ENCODE measurements around the gene RGCC.
"Not testable (repeated sequence)": the region's sequence is repeated elsewhere in the genome, so short reads cannot be mapped to it uniquely, and the experiment has no call there.

The RGCC gene, protein sequence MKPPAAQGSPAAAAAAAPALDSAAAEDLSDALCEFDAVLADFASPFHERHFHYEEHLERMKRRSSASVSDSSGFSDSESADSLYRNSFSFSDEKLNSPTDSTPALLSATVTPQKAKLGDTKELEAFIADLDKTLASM

DNA sequence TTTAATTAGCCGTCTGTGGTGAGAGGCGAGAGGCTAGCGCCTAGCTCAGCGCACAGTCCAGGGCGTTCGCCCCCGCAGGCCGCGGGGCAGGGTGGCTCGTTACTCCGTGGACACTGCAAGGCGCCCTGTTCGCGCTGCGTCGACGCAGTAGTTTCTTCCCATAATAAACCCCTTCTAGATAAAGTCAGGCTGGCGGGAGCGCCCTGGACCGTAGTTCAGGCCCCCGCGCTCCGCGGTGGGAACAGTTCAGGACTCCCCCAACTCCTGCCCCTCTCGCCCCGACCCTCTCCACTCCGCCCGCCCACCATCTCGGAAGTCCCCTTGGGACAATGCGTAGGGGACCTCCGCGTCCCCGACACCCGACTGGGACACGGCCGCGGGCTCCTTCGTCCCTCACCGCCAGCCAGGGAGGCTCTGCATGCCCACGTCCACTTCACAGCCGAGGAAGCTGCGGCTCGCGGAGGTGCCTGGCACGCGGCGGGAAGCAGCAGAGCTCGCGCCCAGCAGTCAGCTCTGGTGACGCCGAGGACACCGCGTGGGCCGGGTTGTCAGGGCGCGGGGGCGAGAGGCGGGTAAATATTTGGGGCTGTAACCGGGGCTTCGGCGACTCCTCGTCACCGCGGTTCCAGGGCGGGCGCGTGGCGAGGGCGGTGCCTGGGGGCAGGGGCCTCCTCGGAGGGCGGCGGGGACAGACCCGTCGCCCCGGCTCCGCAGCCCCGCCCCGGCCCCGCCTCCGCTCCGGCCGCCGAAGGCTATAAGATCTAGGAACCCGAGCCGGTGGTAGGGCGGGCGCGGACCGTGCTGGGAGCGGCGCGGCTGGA lies at the start of gene RGCC:
RGCC (plus strand) TSS at position 783 of the 821 bp plus-strand sequence. CDS start 158 bp downstream, outside the sequence.
- peak; percentile 96 to 97 for DNase-seq

DNA sequence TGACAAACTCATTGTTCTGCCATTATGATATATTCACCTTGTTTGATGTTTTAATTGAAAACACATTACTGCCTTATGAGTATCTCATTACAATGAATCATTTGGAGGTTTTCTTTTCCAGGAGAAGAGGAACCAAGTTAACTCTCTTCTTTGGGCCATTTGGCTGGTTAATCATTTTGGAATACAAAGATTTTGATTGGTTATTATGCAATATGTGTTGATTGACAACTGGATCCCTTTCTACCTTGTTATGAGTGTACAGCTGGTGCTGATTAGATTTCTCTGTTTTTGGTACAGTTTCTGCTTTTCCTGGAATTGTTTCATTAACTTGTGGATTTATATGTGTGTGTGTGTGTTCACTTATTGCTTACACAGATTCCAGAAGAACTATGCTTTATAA lies 49.2 kb upstream of the RGCC start:
- DNase-seq, result no peak

DNA sequence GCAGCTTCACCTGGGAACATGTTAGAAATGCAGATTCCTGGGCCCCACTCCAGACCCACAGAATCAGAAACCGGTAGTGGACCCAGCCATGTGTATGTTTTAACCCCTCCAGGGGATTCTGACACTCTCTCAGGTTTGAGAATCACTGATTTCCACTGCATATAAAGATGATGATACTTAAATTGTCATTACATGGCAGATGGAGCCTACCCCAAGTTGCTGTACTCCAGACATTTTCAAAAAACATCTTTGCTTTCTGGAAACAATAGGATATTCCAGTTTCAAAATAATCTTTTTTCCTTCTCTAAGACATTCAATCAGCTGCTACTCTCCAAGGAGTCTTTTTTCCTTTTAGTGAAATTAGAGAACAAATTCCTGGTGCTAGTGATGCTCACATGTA lies 48.6 kb upstream of the RGCC start:
- no peak for DNase-seq

DNA sequence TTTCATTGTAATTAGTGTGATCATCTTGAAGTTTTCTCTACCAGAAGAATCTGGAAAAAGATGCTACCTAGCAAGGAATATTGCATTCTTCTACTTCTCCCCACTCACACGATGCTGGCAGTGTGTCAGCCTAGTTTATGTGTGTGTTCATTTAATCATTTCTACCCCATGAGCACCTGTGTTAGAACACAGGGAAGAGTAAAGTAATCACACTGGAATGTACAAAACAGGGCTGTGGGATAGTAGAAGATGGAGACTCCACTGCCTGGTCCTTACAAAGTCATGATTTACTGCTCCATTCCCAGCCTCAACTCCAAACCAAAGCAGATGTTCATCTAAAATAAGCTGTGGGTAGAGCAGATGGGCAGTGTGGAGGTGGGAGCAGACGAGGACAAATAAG lies 47.7 kb upstream of the RGCC start:
- DNase-seq, result no peak

DNA sequence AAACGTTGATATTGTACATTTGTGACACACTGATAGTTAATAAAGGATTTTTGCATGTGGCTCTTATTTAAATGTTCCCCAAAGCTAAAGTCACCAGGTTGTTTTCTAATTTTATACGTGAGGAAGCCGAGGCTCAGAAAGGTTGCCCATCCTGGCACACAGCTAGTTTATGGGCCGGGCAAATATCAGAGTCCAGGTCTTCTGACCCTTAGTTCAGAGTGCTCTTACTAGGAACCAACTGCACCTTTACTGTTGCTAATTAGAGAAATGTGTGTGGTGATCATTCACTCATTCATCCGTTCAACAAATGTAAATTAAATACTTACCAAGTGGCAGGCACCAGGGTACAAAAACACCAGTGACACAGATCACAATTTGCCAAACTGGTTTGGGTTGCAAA lies 46.3 kb upstream of the RGCC start:
- DNase-seq, result no peak

DNA sequence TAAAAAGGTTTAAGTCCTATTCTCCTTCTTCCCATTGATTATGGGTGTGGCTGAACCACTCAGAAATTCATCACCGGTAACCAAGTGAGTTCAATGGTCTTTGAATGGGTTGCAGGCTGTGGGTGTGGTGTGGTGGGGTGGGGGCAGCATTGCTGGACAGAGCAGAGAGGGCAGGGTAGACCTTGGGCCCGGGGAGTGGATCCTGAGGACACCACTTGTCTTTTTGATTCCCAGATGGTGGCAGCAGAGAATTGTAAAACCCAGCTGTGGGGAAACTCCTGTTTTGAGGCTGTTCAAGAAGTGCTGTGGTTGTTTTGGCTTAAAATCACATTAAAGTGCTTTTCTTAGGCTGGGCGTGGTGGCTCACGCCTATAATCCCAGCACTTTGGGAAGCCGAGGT lies 45.8 kb upstream of the RGCC start:
- DNase-seq, result peak; percentile 17 to 24

DNA sequence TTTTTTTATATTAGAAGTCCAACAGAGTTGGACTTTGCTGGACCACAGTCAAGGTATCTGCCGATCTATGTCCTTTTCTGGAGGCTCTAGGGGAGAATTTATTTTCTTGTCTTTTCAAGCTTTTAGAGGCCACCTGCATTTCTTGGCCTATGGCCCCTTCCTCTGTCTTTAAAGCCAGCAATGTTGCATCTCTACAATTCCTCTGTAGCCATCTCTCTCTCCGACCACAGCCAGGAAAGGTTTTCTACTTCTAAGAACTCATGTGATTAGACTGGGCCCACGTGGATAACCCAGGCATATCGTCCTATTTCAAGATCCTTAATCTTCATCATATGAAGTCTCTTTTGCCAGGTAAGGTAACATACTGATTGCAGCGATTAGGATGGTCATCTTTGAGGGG lies 43.5 kb upstream of the RGCC start:
- no peak for DNase-seq

DNA sequence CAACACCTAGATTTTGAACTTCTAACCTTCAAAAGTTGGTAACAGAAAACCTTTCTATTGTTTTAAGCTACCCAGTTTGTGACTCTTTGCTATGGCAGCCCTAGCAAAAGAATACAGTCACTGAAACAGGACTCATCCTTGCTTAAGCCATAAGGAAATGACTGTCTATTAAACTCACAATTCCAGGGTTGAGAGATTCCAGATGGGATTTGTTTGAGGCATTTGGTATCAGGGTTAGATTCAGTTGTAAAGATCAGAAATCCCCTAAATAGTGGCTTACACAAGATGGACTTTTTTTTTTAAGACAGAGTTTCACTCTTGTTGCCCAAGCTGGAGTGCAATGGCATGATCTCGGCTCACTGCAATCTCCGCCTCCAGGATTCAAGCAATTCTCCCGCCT lies 41.1 kb upstream of the RGCC start:
- no peak for DNase-seq

DNA sequence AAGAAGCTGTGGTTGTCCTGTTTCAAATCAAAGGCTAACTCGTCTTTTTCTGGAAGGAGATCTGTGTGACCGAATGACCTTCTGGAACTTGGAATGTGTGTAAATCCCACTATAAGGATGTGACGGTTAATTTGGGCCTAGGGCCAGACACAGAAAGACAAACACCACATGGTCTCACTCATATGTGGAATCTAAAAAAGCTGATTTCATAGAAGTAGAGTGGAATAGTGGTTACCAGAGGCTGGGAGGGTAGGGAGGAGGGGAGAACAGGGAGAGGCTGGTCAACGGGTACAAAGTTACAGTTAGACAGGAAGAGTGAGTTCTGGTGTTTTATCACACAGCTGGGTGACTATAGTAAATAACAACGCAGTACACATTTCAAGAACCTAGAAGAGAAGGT lies 39.3 kb upstream of the RGCC start:
- DNase-seq, result no peak

DNA sequence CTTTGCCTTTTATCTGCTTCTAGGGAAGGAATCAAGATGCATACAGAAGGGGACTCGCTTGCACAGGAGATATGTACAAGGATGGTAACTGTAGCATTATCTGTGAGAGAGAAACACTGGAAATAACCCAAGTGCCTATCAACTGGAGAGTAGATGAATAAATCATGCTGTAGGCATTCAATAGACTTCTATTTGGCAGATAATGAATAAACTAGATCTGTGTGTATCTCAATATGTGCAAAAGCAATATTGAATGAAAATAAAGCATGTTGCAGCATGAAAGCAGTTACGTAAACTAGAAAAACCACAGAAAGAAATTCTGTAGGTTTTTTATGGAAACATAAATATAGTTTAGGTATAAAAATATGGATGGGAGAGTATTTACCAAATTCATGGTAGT lies 38.6 kb upstream of the RGCC start:
- DNase-seq, result no peak

DNA sequence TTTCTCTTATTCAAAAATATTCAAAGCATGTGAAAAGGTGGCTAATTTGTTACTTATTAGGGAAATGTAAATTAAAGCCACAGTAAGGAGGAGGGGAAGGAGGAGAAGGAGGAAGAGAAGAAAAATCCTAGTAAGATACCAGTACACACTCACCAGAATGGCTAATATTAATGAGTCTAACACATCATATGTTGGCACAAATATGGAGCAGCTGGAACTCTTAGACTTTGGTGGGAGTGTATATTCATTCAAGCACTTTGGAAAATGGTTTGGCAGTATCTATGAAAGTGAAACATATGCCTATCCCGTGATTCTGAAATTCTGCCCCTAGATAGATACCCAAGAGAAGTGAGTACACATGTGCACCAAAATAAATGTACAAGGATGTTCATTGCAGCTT lies 38.1 kb upstream of the RGCC start:
- DNase-seq, result no peak

DNA sequence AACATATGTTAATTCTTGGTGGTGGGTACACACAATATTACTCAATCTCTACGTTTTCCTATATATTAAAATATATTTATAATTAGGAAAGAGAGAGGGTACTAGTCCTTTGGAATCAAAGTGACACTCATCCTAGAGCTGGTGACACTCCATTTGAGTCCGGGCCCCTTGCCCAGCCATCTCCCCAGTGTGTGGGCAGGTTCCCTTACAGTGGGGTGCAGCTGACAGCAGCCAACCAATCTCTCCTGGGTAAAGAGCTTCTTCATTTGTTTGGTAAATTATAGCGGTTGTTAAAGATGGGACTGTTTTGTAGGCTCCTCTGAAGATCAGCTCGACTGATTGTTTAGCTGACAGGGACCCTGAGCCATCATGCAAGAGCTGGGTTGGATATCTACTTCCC lies 37.2 kb upstream of the RGCC start:
- DNase-seq, result no peak

DNA sequence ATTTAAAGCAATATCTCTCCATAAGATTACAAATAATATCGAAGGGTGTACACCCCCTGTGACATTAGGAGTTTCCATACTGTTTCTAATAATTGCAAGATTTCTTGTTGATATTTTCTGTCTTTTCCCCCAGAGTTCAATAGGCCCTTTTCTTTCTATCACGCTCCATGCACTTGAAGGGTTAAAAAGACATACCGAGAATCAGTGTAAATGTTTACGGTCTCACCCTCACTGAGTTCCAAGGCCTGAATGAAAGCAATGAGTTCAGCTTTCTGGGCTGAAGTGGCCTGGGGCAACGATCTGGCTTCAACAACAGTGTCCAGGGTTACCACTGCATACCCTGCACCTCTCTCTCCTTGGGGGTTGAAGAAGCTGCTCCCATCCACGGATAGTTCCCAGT lies 36.0 kb upstream of the RGCC start:
- not testable (repeated sequence) for DNase-seq

DNA sequence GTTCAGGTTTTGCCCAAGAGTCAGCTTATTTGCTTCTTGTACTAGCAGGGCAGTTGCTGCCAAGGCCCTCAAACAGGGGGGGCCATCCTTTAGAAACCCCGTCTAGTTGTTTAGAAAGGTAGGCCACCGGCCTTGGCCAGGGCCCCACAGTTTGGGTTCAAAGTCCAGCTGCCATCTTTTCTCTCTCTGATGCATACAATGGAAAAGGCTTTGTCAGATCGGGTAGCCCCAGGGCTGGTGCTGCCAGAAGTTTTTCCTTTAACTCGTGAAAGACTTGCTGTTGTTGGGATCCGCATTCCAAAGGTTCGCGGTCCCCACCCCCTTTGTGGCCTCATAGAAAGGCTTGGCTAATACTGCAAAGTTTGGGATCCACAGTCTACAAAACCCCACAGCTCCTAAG lies 35.4 kb upstream of the RGCC start:
- not testable (repeated sequence) for DNase-seq

DNA sequence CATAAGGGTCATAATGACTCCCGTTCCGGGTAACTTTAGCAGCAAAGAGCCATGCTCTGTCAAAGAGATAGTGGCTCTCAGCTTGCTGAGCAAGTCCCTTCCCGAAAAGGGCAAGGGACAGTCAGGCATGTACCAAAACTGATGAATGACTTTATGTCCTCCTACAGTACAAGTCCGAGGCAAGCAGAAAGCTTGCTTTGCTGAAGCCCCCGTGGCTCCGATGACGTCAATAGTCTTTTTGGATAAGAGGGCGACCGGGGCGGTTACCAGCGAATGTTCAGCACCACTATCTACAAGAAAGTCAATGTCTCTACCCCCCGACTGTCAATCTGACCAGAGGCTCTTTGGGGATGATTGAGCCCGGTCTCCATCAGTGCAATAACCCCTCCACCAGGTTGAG lies 34.1 kb upstream of the RGCC start:
- DNase-seq, result not testable (repeated sequence)

DNA sequence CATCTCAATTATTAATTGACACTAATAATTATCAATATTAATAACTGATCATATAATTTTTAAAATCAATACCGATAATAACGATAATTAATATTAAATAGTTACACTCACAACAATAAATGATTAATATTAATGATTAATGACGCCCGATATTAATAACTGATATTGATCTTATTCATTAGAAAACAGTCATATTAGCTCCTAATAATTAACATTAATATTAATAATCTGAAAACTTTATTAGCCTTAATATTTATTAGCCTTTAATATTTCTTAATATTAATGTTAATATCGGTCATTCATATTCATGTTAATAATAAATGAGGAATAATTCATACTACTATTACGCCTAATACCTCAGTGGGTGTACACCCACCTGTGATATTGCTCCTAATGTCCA lies 32.7 kb upstream of the RGCC start:
- not testable (repeated sequence) for DNase-seq

DNA sequence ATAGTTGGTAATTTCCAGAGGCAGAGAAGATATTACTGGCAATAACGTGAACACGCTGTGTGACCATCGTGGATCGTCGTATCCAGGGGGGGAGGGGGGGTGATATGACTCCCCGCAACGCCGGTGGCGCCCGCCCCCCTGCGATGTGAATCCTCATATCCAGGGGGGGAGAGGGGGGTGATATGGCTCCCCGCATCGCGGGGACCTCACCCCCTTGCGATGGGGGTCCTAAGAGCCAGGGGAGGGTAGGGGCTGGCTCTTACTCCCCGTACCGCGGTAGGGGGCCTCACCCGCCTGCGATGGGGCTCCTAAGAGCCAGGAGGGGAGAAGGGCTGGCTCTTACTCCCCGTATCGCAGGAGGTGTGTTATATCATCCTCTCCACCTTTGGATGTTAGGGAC lies 31.3 kb upstream of the RGCC start:
- DNase-seq, result no peak

DNA sequence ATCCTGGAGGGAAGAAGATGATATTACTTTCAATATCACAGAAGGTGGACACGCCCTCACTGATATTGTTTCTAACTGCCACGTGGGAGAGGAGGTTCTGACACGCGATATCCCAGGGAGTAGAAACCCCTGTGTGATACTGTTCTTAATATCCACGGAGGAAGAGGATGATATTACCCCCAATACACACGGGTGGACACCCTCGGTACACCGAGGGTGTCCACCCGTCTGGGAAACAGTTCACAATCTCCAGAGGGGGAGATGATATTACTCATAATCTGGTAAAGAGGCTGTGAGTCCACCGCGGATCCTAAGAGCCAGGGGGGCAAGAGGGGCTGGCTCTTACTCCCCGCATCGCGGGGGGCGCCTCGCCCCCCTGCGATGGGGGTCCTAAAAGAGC lies 29.7 kb upstream of the RGCC start:
- DNase-seq, result no peak

DNA sequence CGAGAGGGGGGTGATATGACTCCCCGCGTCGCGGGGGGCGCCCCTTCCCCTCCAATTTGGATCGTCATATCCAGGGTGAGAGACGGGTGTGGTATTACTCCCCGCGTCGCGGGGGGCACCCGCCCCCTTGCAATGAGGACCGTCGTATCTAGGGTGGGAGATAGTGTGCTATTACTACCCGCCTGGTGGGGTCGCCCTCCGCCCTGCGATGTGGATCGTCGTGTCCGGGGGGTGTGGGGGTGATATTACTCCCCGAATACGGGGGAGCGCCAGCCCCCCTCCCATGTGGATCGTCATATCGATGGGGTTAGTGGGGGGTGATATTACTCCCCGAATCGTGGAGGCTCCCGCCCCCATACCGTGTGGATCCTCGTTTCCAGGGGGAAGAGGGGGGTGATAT lies 29.2 kb upstream of the RGCC start:
- peak; percentile 39 to 51 for DNase-seq

DNA sequence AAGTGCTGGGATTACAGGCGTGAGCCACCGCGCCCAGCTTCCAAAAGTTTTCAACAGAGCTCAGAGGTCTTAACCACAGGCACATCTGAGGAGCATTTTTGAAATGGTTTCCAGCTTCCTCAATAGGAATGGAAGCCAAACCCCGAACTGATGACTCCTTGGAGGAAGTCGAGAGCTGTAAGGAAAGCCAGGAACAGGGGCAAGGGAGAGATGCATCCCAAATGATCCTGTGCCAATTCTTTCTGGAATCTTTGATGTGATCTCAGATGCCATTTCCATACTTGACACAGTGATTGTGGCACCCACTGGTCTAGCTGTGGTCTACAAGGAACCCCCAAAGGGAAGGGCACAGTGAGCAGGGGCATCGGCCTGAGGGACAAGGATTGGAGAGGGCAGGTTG lies 23.3 kb upstream of the RGCC start:
- not testable (repeated sequence) for DNase-seq

DNA sequence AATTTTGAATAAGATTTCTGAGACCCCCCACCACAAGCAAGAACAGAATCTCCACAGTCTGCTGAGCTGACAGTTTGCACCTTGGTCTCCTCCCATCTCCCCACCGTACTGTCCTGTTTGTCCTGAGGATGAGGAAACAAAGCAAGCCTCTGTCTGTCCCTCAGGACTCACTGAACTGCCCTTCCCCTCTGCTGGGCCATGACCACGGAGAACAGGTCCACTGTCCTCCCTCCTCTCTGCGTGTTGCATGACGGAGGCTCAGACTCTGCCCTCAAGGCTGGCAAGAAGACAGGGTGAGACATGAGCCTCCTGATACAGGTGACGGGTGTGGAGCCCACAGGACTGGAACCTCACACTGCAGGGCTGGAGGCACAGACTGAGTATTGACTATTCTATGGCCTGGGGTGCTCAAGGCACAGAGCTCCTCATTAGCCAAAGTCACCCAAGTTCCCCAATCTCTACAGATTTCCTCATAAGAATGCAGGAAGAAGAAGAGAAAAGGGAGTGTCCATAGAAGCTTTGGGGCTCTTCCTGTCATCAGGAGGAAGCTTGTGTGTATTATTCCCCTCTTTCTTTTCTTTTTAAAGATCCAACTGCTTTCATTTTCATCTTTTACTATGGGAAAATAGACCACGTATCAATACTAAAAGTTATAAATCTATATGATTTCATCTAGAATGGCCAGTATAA lies 22.4 kb upstream of the RGCC start:
- no peak for DNase-seq

DNA sequence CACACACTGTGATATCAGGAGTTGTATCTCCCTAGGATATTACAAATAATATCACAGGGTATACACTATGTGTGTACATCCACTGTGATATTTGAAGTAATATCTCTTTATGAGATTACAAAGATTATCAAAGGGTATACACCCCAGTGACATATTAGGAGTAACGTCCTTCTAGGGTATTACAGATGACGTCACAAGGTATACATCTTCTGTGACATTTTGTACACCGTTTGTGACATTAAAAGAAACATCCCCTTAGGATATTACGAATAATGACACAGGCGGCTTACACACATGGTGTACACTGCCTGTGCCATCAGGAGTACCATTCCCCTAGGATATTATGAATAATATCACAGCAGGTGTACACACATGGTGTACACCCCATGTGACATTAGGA lies 13.4 kb upstream of the RGCC start:
- DNase-seq, result no peak

DNA sequence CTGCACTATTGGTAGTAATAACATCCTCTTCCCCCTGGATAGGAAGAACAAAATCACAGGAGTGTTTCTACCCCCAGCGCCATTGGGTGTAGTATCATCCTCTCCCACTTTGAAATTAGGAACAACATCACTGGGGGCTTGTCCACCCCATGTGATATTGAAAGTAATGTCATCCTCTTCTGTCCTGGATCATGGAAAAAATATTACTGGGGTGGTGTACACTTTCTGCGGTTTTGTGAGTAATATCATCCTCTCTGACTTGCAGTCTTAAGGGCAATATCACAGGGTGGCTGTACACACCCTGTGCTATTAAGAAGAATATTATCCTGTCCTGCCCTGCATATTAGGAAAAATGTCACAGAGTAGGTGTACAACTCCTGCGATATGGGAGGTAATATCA lies 4.9 kb upstream of the RGCC start:
- DNase-seq, result no peak

DNA sequence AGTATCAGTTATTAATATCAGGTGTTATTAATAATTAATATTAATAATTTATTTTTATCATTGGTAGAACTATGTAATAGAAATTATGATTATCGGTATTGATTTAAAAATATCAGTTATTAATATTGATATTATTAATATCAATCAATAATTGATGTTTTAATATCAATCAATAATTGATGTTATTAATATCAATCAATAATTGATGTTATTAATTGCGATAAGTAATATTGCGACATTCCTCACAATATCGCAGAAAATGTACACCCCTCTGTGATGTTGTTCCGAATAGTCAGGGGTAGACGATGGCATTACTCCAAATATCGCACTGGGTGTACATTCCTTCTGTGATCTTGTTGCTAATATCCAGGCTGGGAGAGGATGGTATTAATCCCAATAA lies 3.7 kb upstream of the RGCC start:
- no peak for DNase-seq
